GM12878 (cell line): ENCODE measurements around the gene HIP1. TPM values are rescaled to one million over a fixed set of nuclear protein-coding genes. Genes with fewer than 3 reads are reported as not detected.

ENCODE experiments used
- ATAC-seq: fragments of 200-7000 bp; cut with Tn5 transposase; 3 replicates; pipeline ENCODE4 v1.9.1; 2020; ENCODE audit warnings: mild to moderate bottlenecking, moderate library complexity
- BruUV-seq: library from RNA; stranded (reverse); fragments of 400-500 nt; replicated peaks from 2 replicates; lab custom pipeline; 2021; lab: Mats Ljungman, UMichigan
- CTCF ChIA-PET: fragments of 300-600 bp; sonication (Branson Sonifier 250); formaldehyde crosslinking; extraction: SDS; loops from one replicate; lab custom pipeline; 2021; ENCODE audit warnings: inconsistent platforms; lab: Yijun Ruan, JAX
- POLR2A ChIA-PET: fragments of 350-600 bp; formaldehyde crosslinking; extraction: SDS; loops from one replicate; lab custom pipeline; 2021; ENCODE audit warnings: inconsistent platforms; lab: Charles Lee
- RAD21 ChIA-PET: fragments of 300-600 bp; sonication (Branson Sonifier 250); formaldehyde crosslinking; loops from one replicate; lab custom pipeline; 2023; ENCODE audit warnings: antibody characterized with exemption; ENCODE audit not compliant: unreplicated experiment; lab: Charles Lee
- SMC1A ChIA-PET: fragments of 300-600 bp; sonication (Branson Sonifier 250); formaldehyde crosslinking; loops from one replicate; lab custom pipeline; 2023; ENCODE audit not compliant: unreplicated experiment, uncharacterized antibody; lab: Charles Lee
- DNase-seq: peaks from one replicate; pipeline ENCODE4 v3.0.0-alpha.2; 2011; ENCODE audit warnings: low read depth, low spot score
- FAIRE-seq: peaks from 3 replicates; lab custom pipeline; 2011; peaks lifted over from hg19 to GRCh38; lab: Jason Lieb, UNC
- H2AFZ ChIP-seq: 2 replicates; pipeline ENCODE4 v1.6.0; 2011; ENCODE audit warnings: low read depth, low read length, control low read depth; ENCODE audit not compliant: control insufficient read depth
- H3K27ac ChIP-seq: 2 replicates; pipeline ENCODE4 v1.5.1; 2011; ENCODE audit warnings: control low read depth; ENCODE audit not compliant: control insufficient read depth, insufficient read depth
- H3K27me3 ChIP-seq, 2 experiments: replicated peaks in 1 of 2; 2 replicates each; pipeline versions ENCODE4 v1.6.0 to v1.6.1; 2011; ENCODE audit warnings: low read length in 1 of 2; ENCODE audit not compliant: control insufficient read depth in 2 of 2, insufficient read depth in 2 of 2
- H3K36me3 ChIP-seq, 2 experiments: 2 replicates each; pipeline ENCODE4 v1.5.1; 2011; ENCODE audit warnings: low read length in 1 of 2; ENCODE audit not compliant: control insufficient read depth in 2 of 2, insufficient read depth in 2 of 2
- H3K4me1 ChIP-seq: 2 replicates; pipeline ENCODE4 v1.6.1; 2011; ENCODE audit warnings: mild to moderate bottlenecking, low read length, moderate library complexity, mixed read lengths; ENCODE audit not compliant: control insufficient read depth, insufficient read depth
- H3K4me2 ChIP-seq: 2 replicates; pipeline ENCODE4 v1.6.0; 2011; ENCODE audit warnings: control low read depth; ENCODE audit not compliant: control insufficient read depth, insufficient read depth
- H3K4me3 ChIP-seq: fragments of 200-600 bp; sonication (generic); 2 replicates; pipeline ENCODE4 v1.5.1; 2016
- H3K79me2 ChIP-seq: 2 replicates; pipeline ENCODE4 v1.6.0; 2011; ENCODE audit warnings: low read length; ENCODE audit not compliant: control insufficient read depth, insufficient read depth
- H3K9ac ChIP-seq: 2 replicates; pipeline ENCODE4 v1.8.0; 2011; ENCODE audit warnings: low read length, control low read depth, mixed read lengths; ENCODE audit not compliant: control insufficient read depth, insufficient read depth
- H3K9me3 ChIP-seq: replicated peaks from 3 replicates; pipeline ENCODE4 v1.5.1; 2011; ENCODE audit warnings: mild to moderate bottlenecking, low read length; ENCODE audit not compliant: control insufficient read depth, insufficient read depth
- H4K20me1 ChIP-seq: 2 replicates; pipeline ENCODE4 v1.6.0; 2011; ENCODE audit not compliant: control insufficient read depth, insufficient read depth
- EED ChIP-seq: sonication (generic); IDR thresholded peaks from 2 replicates; pipeline ENCODE4 v1.6.1; 2016; ENCODE audit warnings: antibody characterized with exemption, low read depth
- HDAC6 ChIP-seq: fragments of 200-600 bp; sonication (generic); IDR thresholded peaks from one replicate; pipeline ENCODE4 v1.8.0; 2017; ENCODE audit warnings: antibody characterized with exemption; ENCODE audit not compliant: unreplicated experiment
- PML ChIP-seq: IDR thresholded peaks from 2 replicates; pipeline ENCODE4 v1.6.1; 2012; ENCODE audit warnings: low read length, inconsistent platforms
- SUPT20H ChIP-seq: IDR thresholded peaks from 2 replicates; pipeline ENCODE4 v1.6.1; 2011; ENCODE audit warnings: low read depth, mild to moderate bottlenecking, low read length, moderate library complexity, borderline replicate concordance; ENCODE audit not compliant: control insufficient read depth
- TAF1 ChIP-seq: IDR thresholded peaks from 2 replicates; pipeline ENCODE4 v1.6.1; 2011; ENCODE audit warnings: mild to moderate bottlenecking, low read depth, low read length, borderline replicate concordance
- TCF12 ChIP-seq: IDR thresholded peaks from 2 replicates; pipeline ENCODE4 v1.6.1; 2011; ENCODE audit warnings: low read depth, mild to moderate bottlenecking, low read length
- ZNF207 ChIP-seq: fragments of 450-650 bp; IDR thresholded peaks from 2 replicates; pipeline ENCODE4 v1.6.1; 2014; ENCODE audit warnings: antibody characterized with exemption, mild to moderate bottlenecking, borderline replicate concordance
- WGBS: methylation state at CpG from one replicate; pipeline ENCODE4 v1.1.6; 2016; ENCODE audit warnings: low lambda C conversion rate; ENCODE audit not compliant: insufficient replicate concordance, insufficient coverage; ENCODE audit errors: missing lambda C conversion rate; 5-methylcytosine and 5-hydroxymethylcytosine counted together
- in situ Hi-C: fragments of 300-500 bp; cut with MboI; formaldehyde crosslinking; loops from 9 replicates; pipeline ENCODE4 v1.14.3; 2018; ENCODE audit warnings: mixed read lengths
- intact Hi-C: fragments of 100-400 bp; cut with micrococcal nuclease; formaldehyde crosslinking; loops from one replicate; pipeline ENCODE4 v1.14.2; 2022; ENCODE audit not compliant: unreplicated experiment
- polyA plus RNA-seq, 11 experiments: library from polyadenylated mRNA; depleted of rRNA in 4 of 11; unstranded in 6 of 11; stranded (reverse) in 5 of 11; fragments of >200 nt; fragmentation: Nextera tagmentation in 4 of 11; fragmentation: Illumina TruSeq in 1 of 11; extraction: Ambion mirVana in 4 of 11; extraction: Trizol in 1 of 11; gene quantifications; 1 replicate in 1 of 11; 2 replicates in 10 of 11; pipeline versions ENCODE4 v1.2.1 to v1.2.3, GENCODE V29; 2011 to 2016; ENCODE audit warnings: inconsistent platforms in 2 of 11, missing spikeins in 2 of 11, low read depth in 1 of 11
- total RNA-seq, 4 experiments: library from RNA; depleted of rRNA in 3 of 4; stranded (reverse); fragments of >200 nt in 3 of 4; fragmentation: Illumina TruSeq in 1 of 4; extraction: Trizol in 1 of 4; gene quantifications; 2 replicates each; pipeline versions ENCODE4 v1.2.1 to v1.2.3, GENCODE V29; 2013 to 2021
- TF ChIP-seq, protein P1 (sequence below): fragments of 450-650 bp; IDR thresholded peaks from 2 replicates; pipeline ENCODE4 v1.6.1; 2017; ENCODE audit warnings: mild to moderate bottlenecking, moderate library complexity
- TF ChIP-seq, protein P2 (sequence below): IDR thresholded peaks from 2 replicates; pipeline ENCODE4 v1.6.1; 2011; ENCODE audit warnings: low read depth, low read length, improper control_type of control experiment, borderline replicate concordance

The HIP1 gene
- total and polyA plus RNA-seq, 10 of the 15 experiments (the other 5 are each of a cell fraction or from before 2014, with no cell fraction given) = 1.2 to 9.7 (median 3.2) TPM

DNA sequence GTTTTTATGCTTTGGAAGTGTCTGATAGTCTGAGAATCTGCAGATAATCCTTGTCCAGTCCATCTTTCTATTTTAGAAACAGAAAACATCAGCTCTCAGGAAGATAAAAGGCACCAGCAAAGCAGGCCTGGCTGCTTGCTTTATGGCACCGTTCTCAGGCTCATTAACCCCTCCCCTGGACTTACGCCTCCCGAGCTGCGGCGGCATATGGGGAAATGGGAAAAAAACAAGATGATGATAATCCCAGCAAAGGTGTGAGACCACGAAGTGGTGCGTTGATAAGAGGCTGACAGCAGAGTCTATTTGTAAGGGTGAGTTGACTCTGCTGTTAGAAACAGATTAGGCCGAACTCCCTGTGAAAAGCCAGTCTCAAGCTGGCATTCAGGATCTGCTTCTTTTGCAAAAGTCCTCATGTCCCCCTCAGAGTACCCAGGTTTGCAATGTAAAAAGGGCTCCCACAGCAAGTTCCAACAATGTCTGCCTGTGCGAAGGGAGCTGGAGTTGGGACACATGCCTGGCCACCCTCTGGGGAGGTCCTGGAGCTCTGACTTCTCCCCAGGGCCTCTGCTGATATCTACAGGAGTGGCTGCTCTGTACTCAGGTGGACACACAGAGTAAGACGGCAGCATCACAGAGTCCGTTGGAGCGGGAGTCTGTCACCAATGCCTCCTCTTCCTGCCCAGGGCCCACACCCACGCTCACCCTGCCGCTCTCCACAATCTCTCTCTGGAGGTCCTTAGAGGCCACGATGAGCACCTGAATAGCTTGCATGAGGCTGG lies 192.3 kb downstream of the HIP1 start (continued):
- TF ChIP-seq EED = no peak

DNA sequence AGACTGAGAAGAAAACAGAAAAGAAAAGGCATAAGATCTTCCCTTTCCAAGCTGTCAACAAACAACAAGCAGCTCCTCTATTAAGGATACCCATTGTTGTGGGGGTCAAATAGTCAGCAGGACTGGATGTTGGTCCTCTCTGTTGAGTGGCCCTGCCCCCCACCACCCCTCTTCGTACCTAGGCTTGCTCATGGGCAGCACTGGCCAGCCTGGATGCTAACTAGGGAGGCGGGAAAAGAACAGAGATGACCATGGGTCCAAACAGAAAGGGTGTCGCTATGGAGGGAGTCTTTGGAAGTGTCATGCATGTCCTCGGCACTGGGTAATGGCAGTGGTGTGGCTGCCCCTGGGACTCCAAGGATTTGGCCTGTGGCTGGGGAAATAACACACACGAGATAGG lies 201.0 kb downstream of the HIP1 start:
- 68% methylated on average over 5 of the region's 5 CpGs for WGBS
- FAIRE-seq = no peak
- Histone ChIP-seq H3K79me2 (no peaks in the 10 kb centered on the region), H4K20me1 (no peaks in the 10 kb centered on the region), H3K4me2 (no peak overlapping the region), H3K9me3 (no peaks in the 10 kb centered on the region), H3K9ac (no peak overlapping the region), H2AFZ (no peak overlapping the region), H3K4me1 (peaks cover 11% of the 10 kb centered on the region), H3K27me3 (no peaks in the 10 kb centered on the region), H3K27ac (no peak overlapping the region), H3K4me3 (no peak overlapping the region), H3K36me3 (no peaks in the 10 kb centered on the region)
- ATAC-seq = no peak
- in situ Hi-C loops (no loop called here), intact Hi-C loops (loop anchor here (10.0 kb wide), 1 partner anchor 97 kb away; no protein-coding TSS in a partner anchor)
- DNase-seq = no peak
- CTCF ChIA-PET = no interaction called here
- RAD21 ChIA-PET = no interaction called here
- no peak for TF ChIP-seq TCF12
- TF ChIP-seq SUPT20H = no peak
- POLR2A ChIA-PET = no interaction called here
- no TSS peak for BruUV-seq
- SMC1A ChIA-PET = no interaction called here

DNA sequence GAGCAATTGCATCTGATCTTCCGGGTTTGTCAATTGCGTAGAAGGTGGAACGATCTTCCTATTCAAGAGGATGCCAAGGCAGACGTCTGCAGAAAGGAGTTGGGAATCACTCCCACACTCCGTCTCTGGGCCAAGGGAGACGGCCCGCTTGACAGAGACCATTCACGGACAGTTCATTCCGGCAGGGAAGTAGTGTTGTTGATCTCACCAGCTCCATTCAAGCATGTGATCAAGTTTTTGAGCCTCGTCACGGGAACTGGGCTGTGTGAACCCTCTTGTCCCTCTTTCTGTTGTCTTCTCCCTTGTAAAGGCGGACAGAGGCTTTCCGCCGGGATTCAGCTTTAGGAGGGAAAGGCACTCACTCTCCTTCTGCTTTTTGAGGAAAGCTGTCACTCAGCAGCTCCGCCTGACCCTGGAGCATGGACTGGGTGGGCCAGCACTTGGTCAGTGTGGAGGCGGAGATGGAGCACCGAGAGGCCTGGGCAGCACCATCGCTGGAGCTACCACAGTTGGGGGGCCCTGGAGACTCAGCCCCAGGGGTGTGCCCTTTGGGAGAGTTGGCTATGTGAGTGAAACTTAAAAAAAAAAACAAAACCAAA lies 201.7 kb downstream of the HIP1 start:
- H3K27ac ChIP-seq = no peak overlapping the region
- ChIA-PET CTCF (no interaction called here), RAD21 (no interaction called here), SMC1A (no interaction called here), POLR2A (no interaction called here)
- no peak overlapping the region for H3K9ac ChIP-seq
- intact Hi-C loops (loop anchor here (10.0 kb wide), 1 partner anchor 98 kb away; no protein-coding TSS in a partner anchor), in situ Hi-C loops (no loop called here)
- H3K36me3 ChIP-seq = no peaks in the 10 kb centered on the region
- no peaks in the 10 kb centered on the region for H4K20me1 ChIP-seq
- DNase-seq = no peak
- no peak overlapping the region for H3K4me2 ChIP-seq
- no peaks in the 10 kb centered on the region for H3K27me3 ChIP-seq
- H3K9me3 ChIP-seq = no peaks in the 10 kb centered on the region
- no peak overlapping the region for H3K4me3 ChIP-seq
- H3K79me2 ChIP-seq = no peaks in the 10 kb centered on the region
- no peak overlapping the region for H2AFZ ChIP-seq
- BruUV-seq = no TSS peak
- peaks cover 11% of the 10 kb centered on the region for H3K4me1 ChIP-seq
- FAIRE-seq = no peak
- ATAC-seq = no peak
- 87% methylated on average over 18 of the region's 18 CpGs for WGBS
- TF ChIP-seq PML (no peak), HDAC6 (no peak), TAF1 (no peak), ZNF207 (no peak)
- TF ChIP-seq, protein P1, sequence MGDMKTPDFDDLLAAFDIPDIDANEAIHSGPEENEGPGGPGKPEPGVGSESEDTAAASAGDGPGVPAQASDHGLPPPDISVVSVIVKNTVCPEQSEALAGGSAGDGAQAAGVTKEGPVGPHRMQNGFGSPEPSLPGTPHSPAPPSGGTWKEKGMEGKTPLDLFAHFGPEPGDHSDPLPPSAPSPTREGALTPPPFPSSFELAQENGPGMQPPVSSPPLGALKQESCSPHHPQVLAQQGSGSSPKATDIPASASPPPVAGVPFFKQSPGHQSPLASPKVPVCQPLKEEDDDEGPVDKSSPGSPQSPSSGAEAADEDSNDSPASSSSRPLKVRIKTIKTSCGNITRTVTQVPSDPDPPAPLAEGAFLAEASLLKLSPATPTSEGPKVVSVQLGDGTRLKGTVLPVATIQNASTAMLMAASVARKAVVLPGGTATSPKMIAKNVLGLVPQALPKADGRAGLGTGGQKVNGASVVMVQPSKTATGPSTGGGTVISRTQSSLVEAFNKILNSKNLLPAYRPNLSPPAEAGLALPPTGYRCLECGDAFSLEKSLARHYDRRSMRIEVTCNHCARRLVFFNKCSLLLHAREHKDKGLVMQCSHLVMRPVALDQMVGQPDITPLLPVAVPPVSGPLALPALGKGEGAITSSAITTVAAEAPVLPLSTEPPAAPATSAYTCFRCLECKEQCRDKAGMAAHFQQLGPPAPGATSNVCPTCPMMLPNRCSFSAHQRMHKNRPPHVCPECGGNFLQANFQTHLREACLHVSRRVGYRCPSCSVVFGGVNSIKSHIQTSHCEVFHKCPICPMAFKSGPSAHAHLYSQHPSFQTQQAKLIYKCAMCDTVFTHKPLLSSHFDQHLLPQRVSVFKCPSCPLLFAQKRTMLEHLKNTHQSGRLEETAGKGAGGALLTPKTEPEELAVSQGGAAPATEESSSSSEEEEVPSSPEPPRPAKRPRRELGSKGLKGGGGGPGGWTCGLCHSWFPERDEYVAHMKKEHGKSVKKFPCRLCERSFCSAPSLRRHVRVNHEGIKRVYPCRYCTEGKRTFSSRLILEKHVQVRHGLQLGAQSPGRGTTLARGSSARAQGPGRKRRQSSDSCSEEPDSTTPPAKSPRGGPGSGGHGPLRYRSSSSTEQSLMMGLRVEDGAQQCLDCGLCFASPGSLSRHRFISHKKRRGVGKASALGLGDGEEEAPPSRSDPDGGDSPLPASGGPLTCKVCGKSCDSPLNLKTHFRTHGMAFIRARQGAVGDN = no peak
- TF ChIP-seq, protein P2, sequence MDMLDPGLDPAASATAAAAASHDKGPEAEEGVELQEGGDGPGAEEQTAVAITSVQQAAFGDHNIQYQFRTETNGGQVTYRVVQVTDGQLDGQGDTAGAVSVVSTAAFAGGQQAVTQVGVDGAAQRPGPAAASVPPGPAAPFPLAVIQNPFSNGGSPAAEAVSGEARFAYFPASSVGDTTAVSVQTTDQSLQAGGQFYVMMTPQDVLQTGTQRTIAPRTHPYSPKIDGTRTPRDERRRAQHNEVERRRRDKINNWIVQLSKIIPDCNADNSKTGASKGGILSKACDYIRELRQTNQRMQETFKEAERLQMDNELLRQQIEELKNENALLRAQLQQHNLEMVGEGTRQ = no peak
